ENCODE data around the gene BHLHE41.

BHLHE41 gene

DNA sequence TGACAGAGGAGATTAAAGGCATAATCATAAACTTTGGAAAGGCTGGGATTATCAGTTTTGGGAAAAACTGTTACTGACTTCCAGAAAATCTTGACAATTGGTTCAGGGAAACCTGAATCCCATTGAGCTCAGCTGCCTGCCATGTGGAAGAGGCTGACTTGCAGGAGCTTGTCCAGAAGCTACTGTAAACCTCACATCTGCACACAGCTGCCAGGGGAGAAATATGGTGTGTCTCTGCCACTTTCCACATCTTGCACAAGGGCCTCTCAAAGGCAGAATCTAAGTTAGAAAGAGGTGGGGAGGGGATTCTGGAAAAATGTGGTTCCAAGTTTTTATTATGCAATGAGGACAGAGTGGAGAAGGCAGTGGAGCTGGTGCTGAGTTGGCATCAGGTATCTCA lies 8.7 kb upstream of the BHLHE41 start:
- no peak for DNase-seq

GRCh38 chr12:26132866-26133265 lies 8.0 kb upstream of the BHLHE41 start:
- DNase-seq, result no peak

DNA sequence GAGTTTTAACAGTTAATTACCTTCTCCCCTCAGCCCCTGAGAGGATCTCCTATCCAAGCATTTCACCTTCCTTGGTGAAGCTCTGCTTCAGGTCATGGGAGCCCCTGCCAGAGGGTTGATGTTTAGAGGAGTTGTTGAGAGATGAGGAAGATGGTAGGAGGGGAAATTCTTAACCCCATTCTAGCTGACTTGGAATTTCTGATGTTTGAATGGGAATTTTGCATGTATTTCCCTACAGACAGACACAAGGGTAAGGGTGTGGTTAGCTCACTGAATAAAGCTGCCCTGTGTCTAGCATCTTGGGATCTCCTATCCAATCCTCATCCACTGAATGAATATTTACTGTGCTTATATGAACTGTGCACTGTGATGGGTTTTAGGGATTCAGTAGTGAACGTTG lies 7.1 kb upstream of the BHLHE41 start:
- no peak for DNase-seq

- no peak for DNase-seq
These were observed 5.9 kb upstream of the BHLHE41 start for GRCh38 chr12:26130728-26131127.

DNA sequence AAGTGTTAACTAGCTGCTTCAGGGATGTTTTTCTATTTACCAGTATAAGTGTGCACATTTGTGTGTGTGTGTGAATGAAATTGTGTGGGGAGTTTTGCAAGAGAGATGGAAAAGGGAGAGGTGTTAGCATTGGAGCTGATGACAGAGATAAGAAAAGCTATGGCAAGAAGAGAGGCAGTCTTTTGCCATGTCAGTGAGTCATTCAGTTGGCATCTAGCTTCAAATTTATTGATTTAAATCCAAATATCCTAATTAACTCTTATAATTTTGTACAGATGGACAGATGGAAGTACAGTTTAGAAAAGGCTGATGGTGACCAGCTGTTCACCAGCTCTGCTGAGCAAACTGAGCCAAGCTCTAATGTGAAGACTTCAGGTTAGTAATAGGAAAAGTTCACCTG lies 3.3 kb upstream of the BHLHE41 start:
- DNase-seq, result no peak

DNA sequence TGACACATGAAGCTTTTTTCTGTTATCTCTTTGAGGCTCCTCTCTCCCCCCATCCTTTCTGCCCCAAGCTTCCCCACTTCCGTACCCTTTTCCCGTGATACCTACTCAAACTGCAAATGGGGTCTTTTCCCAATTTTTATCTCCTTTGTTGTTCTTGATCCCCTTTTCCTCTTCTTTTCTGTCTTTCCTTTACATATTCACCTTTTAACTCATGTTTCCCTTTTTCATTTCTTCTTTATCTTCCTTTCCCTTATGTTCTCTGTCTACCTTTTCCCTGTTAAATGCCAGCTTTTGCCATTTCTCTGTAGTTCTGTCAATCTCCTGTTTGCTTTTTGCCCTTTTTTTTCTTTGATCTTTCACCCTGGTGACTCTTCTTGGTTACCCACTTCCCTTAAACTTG lies 2.6 kb upstream of the BHLHE41 start:
- DNase-seq, result no peak

- no peak for DNase-seq
These were observed 1.8 kb upstream of the BHLHE41 start for GRCh38 chr12:26126340-26127284.

- no peak for DNase-seq
These were observed 833 bp upstream of the BHLHE41 start for GRCh38 chr12:26125400-26126339.

- DNase-seq, result no peak
These were observed 1.3 kb downstream of the BHLHE41 start for GRCh38 chr12:26123482-26123980.

GRCh38 chr12:26122681-26123481 lies 2.0 kb downstream of the BHLHE41 start:
- no peak for DNase-seq

GRCh38 chr12:26122061-26122680 lies 2.7 kb downstream of the BHLHE41 start:
- no peak for DNase-seq

DNA sequence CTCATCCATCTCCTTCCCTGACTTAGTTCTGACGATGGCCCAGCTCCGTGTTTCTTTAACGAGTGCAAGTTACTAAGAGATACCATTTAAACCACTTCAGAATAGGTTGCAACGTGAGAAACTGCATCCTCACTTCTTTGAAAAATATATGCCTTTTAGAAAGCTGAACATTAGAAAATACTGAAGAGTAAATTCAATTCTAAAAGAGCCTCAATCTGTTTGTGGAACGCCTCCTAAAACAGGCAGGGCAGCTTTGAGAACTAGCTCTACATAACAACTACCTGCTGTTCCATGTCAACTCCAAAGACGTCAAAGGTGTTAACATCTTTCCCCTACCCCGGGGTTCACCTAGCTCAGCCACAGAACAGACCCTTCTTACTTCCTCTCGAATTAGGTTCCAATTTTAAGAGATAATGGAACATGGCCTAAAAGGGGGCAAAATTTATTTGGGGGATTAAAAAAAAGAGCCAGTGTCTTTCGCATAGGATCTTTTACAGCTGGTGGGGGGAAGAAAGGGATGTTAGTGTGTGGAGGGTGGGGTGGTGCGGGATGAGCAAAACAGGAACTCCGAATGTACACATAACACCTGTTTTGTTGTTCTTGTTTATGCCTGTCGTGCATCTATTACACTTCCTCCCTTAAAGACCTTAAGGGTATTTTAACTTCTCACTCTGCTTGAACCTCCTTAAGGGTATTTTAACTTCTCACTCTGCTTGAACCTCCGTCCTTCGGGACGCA lies 3.3 kb downstream of the BHLHE41 start:
- no peak for DNase-seq

- no peak for DNase-seq
These were observed 4.1 kb downstream of the BHLHE41 start for GRCh38 chr12:26120561-26121274.

DNA sequence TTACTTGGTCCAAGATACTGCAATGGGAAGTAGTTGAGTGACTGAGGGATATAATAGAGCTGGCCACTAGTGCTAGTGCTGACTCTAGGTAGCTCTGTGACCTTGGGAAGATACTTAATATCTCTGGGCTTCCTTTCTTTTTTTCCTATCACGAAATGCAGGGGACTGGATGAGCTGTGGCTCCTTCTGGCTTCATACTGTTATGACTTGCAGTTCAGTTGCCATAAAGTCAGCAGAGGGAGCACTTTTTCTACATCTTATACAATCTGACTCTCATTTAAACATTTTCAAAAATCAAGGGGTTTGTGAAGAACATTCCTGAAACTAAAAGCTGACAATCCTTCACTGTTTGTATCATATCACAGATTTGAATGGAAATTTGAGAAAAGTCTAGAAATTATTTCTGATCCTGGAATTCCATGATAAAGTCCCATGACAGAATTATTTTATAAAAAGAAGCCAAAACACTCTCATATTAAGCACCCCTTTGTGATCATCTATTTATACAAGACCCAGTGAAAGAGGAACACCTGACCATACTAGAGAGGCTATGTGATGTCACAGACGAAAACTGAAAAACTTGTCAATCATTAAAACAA lies 5.3 kb downstream of the BHLHE41 start:
- DNase-seq, result no peak

- DNase-seq, result no peak
These were observed 6.5 kb downstream of the BHLHE41 start for GRCh38 chr12:26118308-26118707.

- DNase-seq, result no peak
These were observed 7.8 kb downstream of the BHLHE41 start for GRCh38 chr12:26116829-26117715.

- no peak for DNase-seq
These were observed 10.0 kb downstream of the BHLHE41 start for GRCh38 chr12:26114720-26115401.

Measured in COR-L47 (cell line).